ENCODE data around the gene INPP4B. TPM values are rescaled to one million over a fixed set of nuclear protein-coding genes. Genes with fewer than 3 reads are reported as not detected.
"Not testable (repeated sequence)": the region's sequence is repeated elsewhere in the genome, so short reads cannot be mapped to it uniquely, and the experiment has no call there.

INPP4B gene
- total RNA-seq, 1 donor from 2014 or later, result 10.9 TPM

DNA sequence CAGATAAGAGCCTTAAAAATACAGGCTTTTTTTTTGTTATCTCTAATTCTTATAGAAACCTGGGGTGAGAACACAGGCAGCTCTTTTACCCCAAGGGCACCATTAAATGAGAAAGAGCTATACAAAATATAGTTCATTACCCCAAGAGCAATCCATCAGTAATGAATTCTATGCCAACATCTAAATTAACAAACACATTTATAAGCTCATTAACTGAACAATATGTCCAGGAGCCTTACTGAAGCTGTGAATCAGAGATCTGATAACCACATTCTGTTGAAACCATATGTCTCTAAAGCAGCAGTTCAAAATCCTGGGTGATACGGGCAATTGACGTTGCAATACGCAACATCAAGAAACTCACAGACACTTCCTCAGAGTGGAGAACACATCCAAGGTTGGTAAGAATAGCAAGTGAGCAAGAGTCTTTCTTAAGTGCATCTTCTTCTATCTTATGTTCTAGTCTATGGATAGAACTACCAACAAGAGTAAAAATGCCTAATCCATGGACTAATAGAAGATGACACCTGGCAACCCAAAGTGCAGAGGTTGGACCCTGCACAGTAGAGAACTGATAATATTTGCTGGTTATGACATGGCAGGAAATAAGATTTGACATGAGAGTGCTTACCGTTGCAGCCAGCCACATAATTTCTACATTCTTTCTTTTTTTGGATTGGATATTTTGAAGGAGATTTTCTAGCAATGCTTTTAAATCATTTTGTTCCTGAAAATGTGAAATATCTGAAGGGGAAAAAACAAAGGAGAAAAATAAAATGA is 760.4 kb downstream of the INPP4B start:
- no peak for DNase-seq (ENCODE audit: low read depth)
- H3K36me3 ChIP-seq (ENCODE audit: control insufficient read depth, insufficient read depth, low read length), result no peaks in the 10 kb centered on the region
- no peak overlapping the region for H3K4me3 ChIP-seq (ENCODE audit: low read depth, low read length)
- no peaks in the 10 kb centered on the region for H3K27me3 ChIP-seq (ENCODE audit: control insufficient read depth, insufficient read depth, low read length)
- TF ChIP-seq, protein P1, sequence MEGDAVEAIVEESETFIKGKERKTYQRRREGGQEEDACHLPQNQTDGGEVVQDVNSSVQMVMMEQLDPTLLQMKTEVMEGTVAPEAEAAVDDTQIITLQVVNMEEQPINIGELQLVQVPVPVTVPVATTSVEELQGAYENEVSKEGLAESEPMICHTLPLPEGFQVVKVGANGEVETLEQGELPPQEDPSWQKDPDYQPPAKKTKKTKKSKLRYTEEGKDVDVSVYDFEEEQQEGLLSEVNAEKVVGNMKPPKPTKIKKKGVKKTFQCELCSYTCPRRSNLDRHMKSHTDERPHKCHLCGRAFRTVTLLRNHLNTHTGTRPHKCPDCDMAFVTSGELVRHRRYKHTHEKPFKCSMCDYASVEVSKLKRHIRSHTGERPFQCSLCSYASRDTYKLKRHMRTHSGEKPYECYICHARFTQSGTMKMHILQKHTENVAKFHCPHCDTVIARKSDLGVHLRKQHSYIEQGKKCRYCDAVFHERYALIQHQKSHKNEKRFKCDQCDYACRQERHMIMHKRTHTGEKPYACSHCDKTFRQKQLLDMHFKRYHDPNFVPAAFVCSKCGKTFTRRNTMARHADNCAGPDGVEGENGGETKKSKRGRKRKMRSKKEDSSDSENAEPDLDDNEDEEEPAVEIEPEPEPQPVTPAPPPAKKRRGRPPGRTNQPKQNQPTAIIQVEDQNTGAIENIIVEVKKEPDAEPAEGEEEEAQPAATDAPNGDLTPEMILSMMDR (IDR thresholded peaks at IDR 0.05; ENCODE audit: insufficient read depth, low read length, poor library complexity, severe bottlenecking), result no peak

DNA sequence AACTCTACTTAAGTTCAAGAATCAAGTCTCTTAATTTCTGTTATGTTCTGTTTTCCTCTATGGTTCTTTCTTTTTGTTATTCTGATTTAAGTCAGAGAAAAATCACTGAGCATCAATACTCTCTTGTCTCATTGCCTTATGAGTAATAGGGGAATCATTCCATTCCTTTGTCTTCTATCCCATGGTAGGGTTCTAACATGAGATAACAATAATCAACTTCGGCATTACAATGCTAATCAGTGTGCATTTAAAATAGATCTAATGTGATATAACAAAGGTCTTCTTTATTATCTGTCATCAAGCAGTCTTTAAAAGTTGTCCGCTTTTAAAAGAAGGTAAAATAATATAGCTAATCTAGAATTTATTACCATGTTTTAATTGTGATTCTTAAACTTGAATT is 762.8 kb downstream of the INPP4B start:
- H3K27me3 ChIP-seq (ENCODE audit: control insufficient read depth, insufficient read depth, low read length), result no peaks in the 10 kb centered on the region
- DNase-seq (ENCODE audit: low read depth), result no peak
- no peaks in the 10 kb centered on the region for H3K36me3 ChIP-seq (ENCODE audit: control insufficient read depth, insufficient read depth, low read length)
- H3K4me3 ChIP-seq (ENCODE audit: low read depth, low read length), result no peak overlapping the region
- TF ChIP-seq, protein P1 (IDR thresholded peaks at IDR 0.05; ENCODE audit: insufficient read depth, low read length, poor library complexity, severe bottlenecking), result no peak

DNA sequence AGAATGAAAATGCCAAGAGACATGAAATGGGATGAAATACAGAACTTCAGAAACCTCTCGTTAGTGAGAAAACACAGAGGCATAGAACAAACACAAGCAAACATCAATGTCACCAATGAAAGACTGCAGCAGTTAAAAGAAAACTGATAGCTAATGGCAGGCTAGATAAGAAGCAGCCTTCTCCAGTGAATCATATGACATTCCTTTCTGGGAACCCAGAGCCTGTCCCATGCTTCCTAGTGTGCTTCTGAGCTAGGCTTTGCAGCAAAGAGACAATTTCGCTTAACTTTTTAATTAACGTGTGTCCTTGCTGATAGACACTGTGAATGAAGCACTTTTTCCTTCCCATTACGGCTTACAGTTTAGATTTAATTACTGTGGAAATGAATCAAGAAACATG is 765.1 kb downstream of the INPP4B start:
- TF ChIP-seq, protein P1 (IDR thresholded peaks at IDR 0.05; ENCODE audit: insufficient read depth, low read length, poor library complexity, severe bottlenecking), result no peak
- Histone ChIP-seq H3K36me3 (ENCODE audit: control insufficient read depth, insufficient read depth, low read length) (no peaks in the 10 kb centered on the region), H3K4me3 (ENCODE audit: low read depth, low read length) (no peak overlapping the region), H3K27me3 (ENCODE audit: control insufficient read depth, insufficient read depth, low read length) (no peaks in the 10 kb centered on the region)
- no peak for DNase-seq (ENCODE audit: low read depth)

DNA sequence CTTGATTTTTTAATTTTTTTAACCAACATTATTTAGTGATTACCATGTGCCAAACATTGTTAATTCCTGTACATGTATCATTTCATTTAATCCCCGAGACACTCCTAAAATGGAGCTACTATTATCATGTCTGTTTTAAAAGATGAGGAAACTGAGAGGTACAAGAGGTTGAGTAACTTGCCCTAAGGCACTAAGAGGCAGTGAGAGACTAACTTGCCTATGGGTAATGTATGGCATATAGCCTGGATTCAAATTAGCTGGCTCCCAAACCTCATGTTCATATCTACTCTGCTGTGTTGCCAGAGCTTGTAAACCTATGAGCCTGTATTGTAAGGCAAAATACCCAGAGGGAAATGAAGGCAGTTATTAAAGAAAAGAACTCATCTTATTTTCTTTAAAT is 766.1 kb downstream of the INPP4B start:
- Histone ChIP-seq H3K27me3 (ENCODE audit: control insufficient read depth, insufficient read depth, low read length) (no peaks in the 10 kb centered on the region), H3K4me3 (ENCODE audit: low read depth, low read length) (no peak overlapping the region)
- no peak for DNase-seq (ENCODE audit: low read depth)

DNA sequence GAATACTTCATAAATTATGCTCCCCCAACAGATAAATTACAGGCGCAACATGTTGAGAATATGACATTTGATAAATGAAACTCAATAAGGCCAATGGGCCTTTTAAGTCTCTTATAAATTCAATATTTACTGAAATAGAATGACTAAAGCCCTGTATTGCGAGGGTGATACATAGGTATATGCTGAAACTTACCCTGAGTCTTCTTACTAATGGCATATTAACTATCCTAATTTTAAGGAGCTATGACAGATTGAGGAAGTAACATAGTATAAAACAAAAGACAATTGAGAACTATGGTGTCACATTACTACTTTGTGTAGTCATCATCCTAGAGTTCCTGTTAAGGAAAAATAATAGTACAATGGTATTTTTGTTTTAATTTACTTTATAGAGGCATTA is 769.1 kb downstream of the INPP4B start:
- TF ChIP-seq, protein P1 (IDR thresholded peaks at IDR 0.05; ENCODE audit: insufficient read depth, low read length, poor library complexity, severe bottlenecking), result no peak
- Histone ChIP-seq H3K27me3 (ENCODE audit: control insufficient read depth, insufficient read depth, low read length) (no peaks in the 10 kb centered on the region), H3K36me3 (ENCODE audit: control insufficient read depth, insufficient read depth, low read length) (no peaks in the 10 kb centered on the region), H3K4me3 (ENCODE audit: low read depth, low read length) (no peak overlapping the region)
- DNase-seq (ENCODE audit: low read depth), result no peak

More for the DNA sequence above, 766.1 kb downstream of the INPP4B start:
- no peaks in the 10 kb centered on the region for H3K36me3 ChIP-seq (ENCODE audit: control insufficient read depth, insufficient read depth, low read length)
- TF ChIP-seq, protein P1 (IDR thresholded peaks at IDR 0.05; ENCODE audit: insufficient read depth, low read length, poor library complexity, severe bottlenecking), result no peak

DNA sequence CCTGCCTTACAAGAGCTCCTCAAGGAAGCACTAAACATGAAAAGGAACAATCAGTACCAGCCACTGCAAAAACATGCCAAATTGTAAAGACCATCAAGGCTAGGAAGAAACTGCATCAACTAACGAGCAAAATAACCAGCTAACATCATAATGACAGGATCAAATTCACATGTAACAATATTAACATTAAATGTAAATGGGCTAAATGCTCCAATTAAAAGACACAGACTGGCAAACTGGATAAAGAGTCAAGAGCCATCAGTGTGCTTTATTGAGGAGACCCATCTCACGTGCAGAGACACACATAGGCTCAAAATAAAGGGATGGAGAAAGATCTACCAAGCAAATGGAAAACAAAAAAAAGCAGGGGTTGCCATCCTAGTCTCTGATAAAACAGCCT is 777.8 kb downstream of the INPP4B start:
- not testable (repeated sequence) for DNase-seq (ENCODE audit: low read depth); H3K27me3 ChIP-seq (ENCODE audit: control insufficient read depth, insufficient read depth, low read length); H3K36me3 ChIP-seq (ENCODE audit: control insufficient read depth, insufficient read depth, low read length); H3K4me3 ChIP-seq (ENCODE audit: low read depth, low read length)

DNA sequence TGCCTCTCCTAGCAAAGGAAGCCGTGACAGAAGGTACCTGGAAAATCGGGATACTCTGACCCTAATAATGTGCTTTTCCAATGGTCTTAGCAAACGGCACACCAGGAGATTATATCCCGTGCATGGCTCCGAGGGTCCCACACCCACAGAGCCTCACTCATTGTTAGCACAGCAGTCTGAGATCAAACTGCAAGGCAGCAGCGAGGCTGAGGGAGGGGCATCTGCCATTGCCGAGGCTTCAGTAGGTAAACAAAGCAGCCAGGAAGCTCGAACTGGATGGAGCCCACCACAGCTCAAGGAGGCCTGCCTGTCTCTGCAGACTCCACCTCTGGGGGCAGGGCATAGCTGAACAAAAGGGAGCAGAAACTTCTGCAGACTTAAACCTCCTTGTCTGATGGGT is 779.5 kb downstream of the INPP4B start:
- H3K36me3 ChIP-seq (ENCODE audit: control insufficient read depth, insufficient read depth, low read length); H3K27me3 ChIP-seq (ENCODE audit: control insufficient read depth, insufficient read depth, low read length); DNase-seq (ENCODE audit: low read depth); H3K4me3 ChIP-seq (ENCODE audit: low read depth, low read length): not testable (repeated sequence)
